T-cell (primary cell): ENCODE results near the gene C7. TPM values are rescaled to one million over a fixed set of nuclear protein-coding genes. Genes with fewer than 3 reads are reported as not detected.

Experiments
- ATAC-seq, 4 experiments: fragments of 200-7000 bp in 3 of 4; fragments of 150-1000 bp in 1 of 4; cut with Tn5 transposase; replicated peaks in 1 of 4; 1 replicate in 3 of 4; 2 replicates in 1 of 4; pipeline ENCODE4 v1.10.0; 2021; ENCODE audit warnings: moderate library complexity in 3 of 4, mild to moderate bottlenecking in 2 of 4, moderate number of reproducible peaks in 1 of 4
- CTCF ChIA-PET, 2 donors: fragments of 300-600 bp; sonication (Branson Sonifier 250); formaldehyde crosslinking; loops; one replicate each; lab custom pipeline; 2022; ENCODE audit warnings: antibody characterized with exemption in 2 of 2; lab: Charles Lee
- POLR2A ChIA-PET, 2 donors: fragments of 300-600 bp; sonication (Branson Sonifier 250); formaldehyde crosslinking; loops; one replicate each; lab custom pipeline; 2022; ENCODE audit warnings: antibody characterized with exemption in 2 of 2; lab: Charles Lee
- DNase-seq, 35 experiments: peaks; one replicate each; pipeline versions ENCODE4 v3.0.0 to v3.0.0-alpha.2; 2013 to 2023
- H3K27ac ChIP-seq: one replicate; pipeline ENCODE4 v1.5.1; 2013; ENCODE audit warnings: low read length
- H3K27me3 ChIP-seq, 2 experiments: replicated peaks in 1 of 2; 1 replicate in 1 of 2; 2 replicates in 1 of 2; pipeline versions ENCODE4 v1.6.1 to v1.7.0; 2013; ENCODE audit warnings: low read length in 1 of 2, mixed read lengths in 1 of 2; ENCODE audit not compliant: control insufficient read depth in 2 of 2, insufficient read depth in 2 of 2; ENCODE audit errors: extremely low read depth in 1 of 2
- H3K36me3 ChIP-seq, 2 donors: 1 replicate in 1 of 2; 2 replicates in 1 of 2; pipeline versions ENCODE4 v1.6.1 to v1.7.0; 2013; ENCODE audit warnings: low read length in 1 of 2; ENCODE audit not compliant: control insufficient read depth in 2 of 2, insufficient read depth in 1 of 2; ENCODE audit errors: extremely low read depth in 1 of 2
- H3K4me1 ChIP-seq, 2 experiments: 1 replicate in 1 of 2; 2 replicates in 1 of 2; pipeline versions ENCODE4 v1.6.1 to v1.7.0; 2013; ENCODE audit warnings: low read length in 2 of 2, mixed read lengths in 1 of 2; ENCODE audit not compliant: insufficient read depth in 2 of 2, control insufficient read depth in 1 of 2; ENCODE audit errors: extremely low read depth in 1 of 2
- H3K4me3 ChIP-seq, 2 donors: 1 replicate in 1 of 2; 2 replicates in 1 of 2; pipeline versions ENCODE4 v1.5.1 to v1.7.0; 2013; ENCODE audit warnings: mild to moderate bottlenecking in 2 of 2, low read length in 1 of 2, moderate library complexity in 1 of 2; ENCODE audit not compliant: control insufficient read depth in 1 of 2; ENCODE audit errors: extremely low read depth in 1 of 2
- H3K9me3 ChIP-seq: 2 replicates; pipeline ENCODE4 v1.7.0; 2013
- H3K27ac Mint-ChIP-seq, 2 donors: one replicate each; pipeline ENCODE4 v1.8.0; 2020 to 2021; ENCODE audit warnings: mild to moderate bottlenecking in 2 of 2, mixed read lengths in 2 of 2
- H3K27me3 Mint-ChIP-seq, 2 donors: one replicate each; pipeline ENCODE4 v1.8.0; 2021 to 2022; ENCODE audit warnings: mixed read lengths in 2 of 2
- H3K36me3 Mint-ChIP-seq: one replicate; pipeline ENCODE4 v1.8.0; 2021; ENCODE audit warnings: mixed read lengths
- H3K4me1 Mint-ChIP-seq, 3 donors: one replicate each; pipeline ENCODE4 v1.8.0; 2020 to 2022; ENCODE audit warnings: mixed read lengths in 3 of 3, mild to moderate bottlenecking in 1 of 3
- H3K4me3 Mint-ChIP-seq, 3 donors: one replicate each; pipeline ENCODE4 v1.8.0; 2020 to 2022; ENCODE audit warnings: mild to moderate bottlenecking in 3 of 3, mixed read lengths in 3 of 3, moderate library complexity in 3 of 3
- H3K9me3 Mint-ChIP-seq, 3 donors: one replicate each; pipeline ENCODE4 v1.8.0; 2020 to 2022; ENCODE audit warnings: mixed read lengths in 3 of 3
- WGBS: methylation state at CpG from one replicate; pipeline ENCODE4 v1.1.5; 2013; ENCODE audit warnings: missing lambda C conversion rate; ENCODE audit not compliant: insufficient coverage; 5-methylcytosine and 5-hydroxymethylcytosine counted together
- total RNA-seq, 35 experiments: library from RNA in 6 of 35; stranded (reverse) in 6 of 35; fragments of 120-200 nt in 1 of 35; gene quantifications; one replicate each; pipeline versions ENCODE4 v1.2.1 to v1.2.4 and lab custom pipeline; 2013 to 2026

Gene C7
- total RNA-seq, 5 donors from 2014 or later (not counting 1 experiment from before 2014, with no cell fraction given) = 1.4 to 3.4 (median 2.9) TPM; not detected in 2

GRCh38 chr5:40991168-40991980, 82.1 kb downstream of the C7 start:
- Histone ChIP-seq H3K27me3 (no peaks in the 10 kb centered on the region), H3K27ac (no peak overlapping the region), H3K9me3 (no peaks in the 10 kb centered on the region), H3K4me1 (no peaks in the 10 kb centered on the region), H3K36me3 (no peaks in the 10 kb centered on the region), H3K4me3 (no peak overlapping the region)
- Mint-ChIP-seq H3K27ac (no peak overlapping the region), H3K4me3 (no peak overlapping the region), H3K36me3 (no peaks in the 10 kb centered on the region), H3K27me3 (peaks cover 3 to 13% of the 10 kb centered on the region in 2 donors), H3K4me1 (no peaks in the 10 kb centered on the region), H3K9me3 (peaks cover 5 to 13% (median 5%) of the 10 kb centered on the region in 3 donors)
- ATAC-seq (no peak), DNase-seq (no peak)
- WGBS = no CpG with 5 or more reads among the region's 2 CpGs
- ChIA-PET POLR2A (no interaction called here), CTCF (no interaction called here)

GRCh38 chr5:40991981-40992559, 82.8 kb downstream of the C7 start:
- Mint-ChIP-seq H3K36me3 (no peaks in the 10 kb centered on the region), H3K27ac (no peak overlapping the region), H3K27me3 (peaks cover 3 to 10% of the 10 kb centered on the region in 2 donors), H3K9me3 (peaks cover under 1 to 7% (median 4%) of the 10 kb centered on the region in 3 donors), H3K4me3 (no peak overlapping the region), H3K4me1 (no peaks in the 10 kb centered on the region)
- DNase-seq = no peak
- Histone ChIP-seq H3K27ac (no peak overlapping the region), H3K27me3 (no peaks in the 10 kb centered on the region), H3K4me3 (no peak overlapping the region), H3K9me3 (no peaks in the 10 kb centered on the region), H3K36me3 (no peaks in the 10 kb centered on the region), H3K4me1 (no peaks in the 10 kb centered on the region)
- no peak for ATAC-seq
- ChIA-PET CTCF (interaction anchor here in 1 of 2 donors (0.6 kb wide), 1 partner anchor 201 kb away, joined by 4 read pairs; no protein-coding TSS in a partner anchor), POLR2A (no interaction called here)
- WGBS = 17% methylated on average over 1 of the region's 5 CpGs

GRCh38 chr5:40995801-40996586, 86.7 kb downstream of the C7 start:
- Histone ChIP-seq H3K27ac (no peak overlapping the region), H3K27me3 (no peaks in the 10 kb centered on the region), H3K4me3 (no peak overlapping the region), H3K36me3 (no peaks in the 10 kb centered on the region), H3K4me1 (no peaks in the 10 kb centered on the region), H3K9me3 (no peaks in the 10 kb centered on the region)
- no peaks in the 10 kb centered on the region for H3K9me3 Mint-ChIP-seq
- ATAC-seq = no peak
- ChIA-PET POLR2A (interaction anchor here in 1 of 2 donors (0.6 kb wide), 1 partner anchor 59 kb away, joined by 3 read pairs; no protein-coding TSS in a partner anchor), CTCF (no interaction called here)
- H3K27me3 Mint-ChIP-seq = peaks cover 1 to 10% of the 10 kb centered on the region in 2 donors
- no peak overlapping the region for H3K4me3 Mint-ChIP-seq
- no peak overlapping the region for H3K27ac Mint-ChIP-seq
- H3K36me3 Mint-ChIP-seq = no peaks in the 10 kb centered on the region
- no peak for DNase-seq
- 84% methylated on average over 3 of the region's 5 CpGs for WGBS
- H3K4me1 Mint-ChIP-seq = no peaks in the 10 kb centered on the region

GRCh38 chr5:40999142-40999541, 89.8 kb downstream of the C7 start:
- no peaks in the 10 kb centered on the region for H3K4me1 Mint-ChIP-seq
- Histone ChIP-seq H3K4me1 (no peaks in the 10 kb centered on the region), H3K27ac (no peak overlapping the region), H3K36me3 (no peaks in the 10 kb centered on the region), H3K4me3 (no peak overlapping the region), H3K27me3 (no peaks in the 10 kb centered on the region), H3K9me3 (no peaks in the 10 kb centered on the region)
- H3K9me3 Mint-ChIP-seq = no peaks in the 10 kb centered on the region
- no peaks in the 10 kb centered on the region for H3K36me3 Mint-ChIP-seq
- H3K4me3 Mint-ChIP-seq = no peak overlapping the region
- peaks cover 1 to 4% of the 10 kb centered on the region in 2 donors for H3K27me3 Mint-ChIP-seq
- DNase-seq (no peak), ATAC-seq (no peak)
- POLR2A ChIA-PET = no interaction called here
- H3K27ac Mint-ChIP-seq = no peak overlapping the region
- no CpG with 5 or more reads among the region's 1 CpG for WGBS
- CTCF ChIA-PET = no interaction called here

GRCh38 chr5:40999966-41000365, 90.7 kb downstream of the C7 start:
- Histone ChIP-seq H3K36me3 (no peaks in the 10 kb centered on the region), H3K9me3 (no peaks in the 10 kb centered on the region), H3K4me3 (no peak overlapping the region), H3K27ac (no peak overlapping the region), H3K4me1 (no peaks in the 10 kb centered on the region), H3K27me3 (peaks cover 0 to 3% of the 10 kb centered on the region in 2 experiments)
- Mint-ChIP-seq H3K36me3 (no peaks in the 10 kb centered on the region), H3K9me3 (no peaks in the 10 kb centered on the region), H3K4me1 (no peaks in the 10 kb centered on the region), H3K27ac (no peak overlapping the region), H3K4me3 (no peak overlapping the region), H3K27me3 (peaks cover 3 to 4% of the 10 kb centered on the region in 2 donors)
- POLR2A ChIA-PET = no interaction called here
- CTCF ChIA-PET = no interaction called here
- DNase-seq = no peak
- WGBS = 93% methylated on average over 4 of the region's 4 CpGs
- ATAC-seq = no peak

GRCh38 chr5:41003670-41004376, 94.5 kb downstream of the C7 start:
- H3K27me3 ChIP-seq = peaks cover 0 to 5% of the 10 kb centered on the region in 2 experiments
- no peak overlapping the region for H3K27ac ChIP-seq
- ChIA-PET CTCF (no interaction called here), POLR2A (no interaction called here)
- Mint-ChIP-seq H3K9me3 (peaks cover 0 to 2% (median 0%) of the 10 kb centered on the region in 3 donors), H3K27ac (no peak overlapping the region), H3K27me3 (peaks cover 6% of the 10 kb centered on the region in 2 donors), H3K4me3 (no peak overlapping the region), H3K36me3 (no peaks in the 10 kb centered on the region), H3K4me1 (no peaks in the 10 kb centered on the region)
- no peak for DNase-seq
- no peaks in the 10 kb centered on the region for H3K9me3 ChIP-seq
- H3K4me1 ChIP-seq = no peaks in the 10 kb centered on the region
- ATAC-seq = no peak
- H3K4me3 ChIP-seq = no peak overlapping the region
- WGBS = no CpG with 5 or more reads among the region's 3 CpGs
- H3K36me3 ChIP-seq = no peaks in the 10 kb centered on the region
